Measurements from ENCODE around the gene BOC.
"Not testable (repeated sequence)": the region's sequence is repeated elsewhere in the genome, so short reads cannot be mapped to it uniquely, and the experiment has no call there.

The BOC gene, protein sequence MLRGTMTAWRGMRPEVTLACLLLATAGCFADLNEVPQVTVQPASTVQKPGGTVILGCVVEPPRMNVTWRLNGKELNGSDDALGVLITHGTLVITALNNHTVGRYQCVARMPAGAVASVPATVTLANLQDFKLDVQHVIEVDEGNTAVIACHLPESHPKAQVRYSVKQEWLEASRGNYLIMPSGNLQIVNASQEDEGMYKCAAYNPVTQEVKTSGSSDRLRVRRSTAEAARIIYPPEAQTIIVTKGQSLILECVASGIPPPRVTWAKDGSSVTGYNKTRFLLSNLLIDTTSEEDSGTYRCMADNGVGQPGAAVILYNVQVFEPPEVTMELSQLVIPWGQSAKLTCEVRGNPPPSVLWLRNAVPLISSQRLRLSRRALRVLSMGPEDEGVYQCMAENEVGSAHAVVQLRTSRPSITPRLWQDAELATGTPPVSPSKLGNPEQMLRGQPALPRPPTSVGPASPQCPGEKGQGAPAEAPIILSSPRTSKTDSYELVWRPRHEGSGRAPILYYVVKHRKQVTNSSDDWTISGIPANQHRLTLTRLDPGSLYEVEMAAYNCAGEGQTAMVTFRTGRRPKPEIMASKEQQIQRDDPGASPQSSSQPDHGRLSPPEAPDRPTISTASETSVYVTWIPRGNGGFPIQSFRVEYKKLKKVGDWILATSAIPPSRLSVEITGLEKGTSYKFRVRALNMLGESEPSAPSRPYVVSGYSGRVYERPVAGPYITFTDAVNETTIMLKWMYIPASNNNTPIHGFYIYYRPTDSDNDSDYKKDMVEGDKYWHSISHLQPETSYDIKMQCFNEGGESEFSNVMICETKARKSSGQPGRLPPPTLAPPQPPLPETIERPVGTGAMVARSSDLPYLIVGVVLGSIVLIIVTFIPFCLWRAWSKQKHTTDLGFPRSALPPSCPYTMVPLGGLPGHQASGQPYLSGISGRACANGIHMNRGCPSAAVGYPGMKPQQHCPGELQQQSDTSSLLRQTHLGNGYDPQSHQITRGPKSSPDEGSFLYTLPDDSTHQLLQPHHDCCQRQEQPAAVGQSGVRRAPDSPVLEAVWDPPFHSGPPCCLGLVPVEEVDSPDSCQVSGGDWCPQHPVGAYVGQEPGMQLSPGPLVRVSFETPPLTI

DNA sequence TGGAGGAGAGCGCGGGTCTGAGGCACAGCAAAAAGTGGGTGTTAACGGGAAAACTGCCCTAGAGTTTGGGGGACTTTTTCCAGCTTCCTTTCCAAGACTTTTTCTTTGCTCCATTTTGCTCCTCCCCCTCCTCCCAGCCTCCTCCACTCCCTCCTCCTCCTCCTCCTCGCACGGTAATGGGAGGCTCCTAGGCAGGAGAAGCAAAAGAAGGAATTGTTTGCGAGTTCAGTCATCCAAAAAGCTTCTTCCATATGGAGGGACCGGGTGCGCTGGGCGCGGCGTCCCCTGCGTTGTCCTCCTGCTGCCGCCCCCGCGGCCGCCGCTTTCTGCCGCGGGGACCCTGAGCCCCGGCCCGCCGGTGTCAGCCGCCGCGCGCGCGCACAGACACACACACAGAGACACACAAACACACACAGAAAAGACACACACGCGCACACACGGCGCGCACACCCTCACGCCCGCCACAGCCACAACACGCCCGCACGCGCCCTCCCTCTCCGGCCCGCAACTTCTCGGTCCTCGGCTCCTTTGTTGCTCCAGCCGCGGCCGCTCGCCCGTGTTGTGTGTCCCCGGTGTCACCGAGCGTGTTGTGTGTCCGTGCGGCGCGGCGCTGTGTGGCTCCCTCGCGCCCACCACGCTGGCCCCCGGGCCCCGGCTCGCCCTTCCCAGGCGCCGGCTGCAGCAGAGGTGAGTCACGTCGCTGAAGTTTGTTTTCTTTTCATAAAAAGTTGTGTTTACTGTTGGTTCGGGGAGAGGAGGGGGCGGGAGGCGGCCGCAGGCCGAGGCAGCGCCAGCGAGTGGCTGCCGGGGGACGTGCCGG lies at the start of gene BOC:
Gene BOC, plus strand, starts transcription at position 228 of the 820 bp plus-strand sequence. CDS start 38,246 bp downstream, outside the sequence.
- peak; percentile 81 for DNase-seq (ENCODE audit: low spot score)

DNA sequence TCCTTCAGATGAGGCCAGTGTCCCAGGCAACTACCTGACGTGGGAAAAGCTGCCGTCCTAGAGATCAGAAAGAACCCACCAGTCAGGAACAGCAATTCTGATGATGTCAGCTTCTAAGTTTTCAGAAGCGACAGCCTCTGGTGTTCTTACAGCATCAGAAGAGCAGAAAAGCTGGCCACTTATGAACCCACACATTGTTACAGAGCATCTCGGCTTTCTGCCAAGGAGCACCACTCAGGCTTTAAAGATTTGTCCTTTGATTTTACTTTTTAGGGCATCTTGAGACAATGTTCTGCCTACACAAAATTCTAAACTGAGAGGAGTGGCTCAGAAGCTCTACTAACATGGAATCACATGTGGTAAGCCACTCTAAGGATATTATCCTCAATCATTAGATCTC lies 49.7 kb upstream of the BOC start:
- no peak for DNase-seq (ENCODE audit: low spot score)

DNA sequence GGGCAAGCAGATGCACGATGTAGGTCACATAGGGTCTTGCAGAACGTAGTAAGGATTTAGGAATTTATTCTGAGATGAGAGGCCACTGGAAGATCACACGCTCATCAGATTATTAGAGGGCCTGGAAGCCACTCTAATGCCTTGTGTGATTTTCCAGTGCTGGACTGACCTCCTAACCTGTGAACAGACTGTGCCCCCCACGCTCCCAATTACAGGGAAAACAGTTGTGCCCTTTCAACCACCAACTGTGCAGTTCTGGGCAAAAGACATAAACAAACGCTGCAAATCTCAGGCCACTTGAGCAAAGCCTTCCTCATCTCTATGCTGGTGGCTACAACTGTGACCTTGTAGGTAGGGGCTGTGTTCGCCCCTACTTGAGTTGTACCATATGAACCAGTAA lies 48.2 kb upstream of the BOC start:
- no peak for DNase-seq (ENCODE audit: low spot score)

DNA sequence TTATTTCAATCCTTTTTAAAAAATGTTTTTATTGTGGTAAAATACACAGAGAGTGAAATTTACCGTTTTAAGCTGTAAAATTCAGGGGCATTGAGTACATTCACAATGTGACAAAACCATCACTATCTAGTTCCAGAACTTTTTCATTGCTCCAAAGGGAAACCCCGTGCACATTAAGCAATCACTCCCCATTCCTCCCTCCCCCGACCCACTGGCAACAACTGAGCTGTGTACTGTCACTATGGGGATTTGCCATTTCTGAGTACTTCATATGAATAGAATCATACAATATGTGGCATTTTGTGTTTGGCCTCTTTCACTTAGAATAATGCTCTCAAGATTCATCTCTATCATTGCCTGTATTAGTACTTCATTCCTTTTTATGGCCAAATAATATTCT lies 45.5 kb upstream of the BOC start:
- no peak for DNase-seq (ENCODE audit: low spot score)

DNA sequence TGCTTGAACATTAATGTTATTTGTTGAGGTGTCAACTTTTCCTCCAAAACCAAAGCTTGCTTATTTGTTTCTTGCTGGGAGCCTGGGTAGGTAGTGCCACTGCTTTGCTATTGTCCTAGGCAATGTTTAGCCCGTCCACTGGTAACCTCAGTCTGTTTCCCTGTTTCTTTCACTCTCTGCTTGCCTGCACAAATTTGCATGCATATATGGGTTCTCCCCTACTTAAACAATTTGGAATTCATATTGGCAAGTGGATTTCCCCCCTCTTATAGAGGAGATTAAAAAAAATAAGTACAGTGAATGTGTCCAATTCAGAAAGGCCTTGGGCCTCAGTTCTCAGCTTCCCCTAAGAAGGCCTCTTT lies 45.0 kb upstream of the BOC start:
- no peak for DNase-seq (ENCODE audit: low spot score)

DNA sequence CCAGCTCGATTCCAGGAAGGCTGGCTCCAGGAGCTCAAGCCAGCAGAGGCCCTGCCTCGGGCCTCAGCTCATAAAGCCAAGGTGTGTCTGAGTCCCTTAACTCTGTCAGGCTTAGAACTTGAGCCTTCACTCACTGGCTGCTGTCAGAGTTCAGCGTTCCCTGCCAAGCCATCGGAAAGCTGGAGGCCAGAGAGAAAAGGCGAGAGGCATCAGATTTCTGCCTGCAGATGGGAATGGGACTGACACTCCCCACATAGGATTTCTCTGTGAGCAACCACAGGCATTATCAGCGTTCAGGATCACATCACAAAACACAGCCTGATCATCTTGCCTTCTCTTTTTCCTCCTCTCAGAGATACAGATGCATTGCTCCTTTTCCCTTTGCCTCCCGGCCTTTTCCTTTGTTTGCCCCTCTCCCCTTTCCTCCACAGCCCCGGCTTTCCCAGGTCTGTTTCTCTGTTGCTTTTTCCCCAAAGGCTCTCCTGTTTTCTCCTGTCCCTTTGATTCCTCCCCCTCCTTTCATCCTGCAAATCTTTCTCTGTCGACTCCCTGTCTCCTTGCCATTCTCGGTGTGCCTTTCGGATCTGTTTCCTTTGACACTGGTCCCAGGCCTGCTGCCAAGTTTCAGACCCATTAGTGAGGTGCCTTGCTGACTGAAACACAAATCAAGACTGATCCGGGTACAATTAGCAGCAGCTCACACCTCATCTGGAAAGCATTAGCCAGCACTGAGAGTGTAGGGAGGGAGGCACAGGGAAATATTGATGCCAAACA lies 44.5 kb upstream of the BOC start:
- DNase-seq (ENCODE audit: low spot score) = peak; percentile 80

DNA sequence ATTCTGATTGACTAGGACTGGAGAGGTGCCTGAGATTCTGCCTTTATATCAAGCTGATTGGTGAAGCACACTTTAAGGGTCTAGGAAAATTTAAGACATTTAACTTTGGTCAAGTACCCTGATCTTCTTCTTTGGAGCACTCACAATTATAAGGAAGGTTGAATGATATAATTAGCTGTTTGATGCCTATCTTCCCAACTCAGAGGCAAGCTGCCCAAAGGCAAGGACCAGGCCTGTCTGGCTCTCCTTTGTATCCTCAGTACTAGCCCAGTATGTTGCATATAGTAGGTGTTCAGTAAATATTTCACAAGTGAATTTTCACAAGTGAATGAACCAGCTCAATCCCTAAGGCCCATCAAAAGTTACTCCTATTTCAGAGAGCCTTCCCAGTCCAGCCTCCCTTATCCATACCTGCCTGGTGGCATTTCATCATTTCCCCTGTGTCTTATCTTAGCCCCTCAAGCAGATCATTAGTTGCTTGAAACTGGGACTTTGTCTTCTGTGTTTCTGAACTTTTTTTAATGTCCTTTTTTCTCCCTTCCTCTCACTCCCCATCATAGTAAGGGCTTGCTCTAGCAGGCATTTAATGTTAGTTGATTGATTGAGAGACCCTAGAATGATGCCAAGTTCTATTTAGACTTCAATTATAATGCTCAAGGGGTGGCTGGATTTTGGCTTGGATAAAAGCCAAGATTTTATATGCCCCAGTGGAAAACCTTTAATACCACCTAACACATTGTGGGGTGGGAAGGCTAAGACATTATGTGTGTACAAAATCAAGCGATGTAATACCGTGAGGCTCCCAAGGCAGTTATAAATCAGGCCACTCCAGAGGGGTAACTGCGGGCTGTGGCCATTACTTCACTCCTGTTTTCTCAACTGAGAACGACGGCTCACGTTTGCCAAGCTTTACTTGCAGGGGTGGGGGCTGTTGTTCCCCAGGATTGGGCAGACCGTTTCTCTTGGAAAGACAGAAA lies 43.2 kb upstream of the BOC start:
- no peak for DNase-seq (ENCODE audit: low spot score)

DNA sequence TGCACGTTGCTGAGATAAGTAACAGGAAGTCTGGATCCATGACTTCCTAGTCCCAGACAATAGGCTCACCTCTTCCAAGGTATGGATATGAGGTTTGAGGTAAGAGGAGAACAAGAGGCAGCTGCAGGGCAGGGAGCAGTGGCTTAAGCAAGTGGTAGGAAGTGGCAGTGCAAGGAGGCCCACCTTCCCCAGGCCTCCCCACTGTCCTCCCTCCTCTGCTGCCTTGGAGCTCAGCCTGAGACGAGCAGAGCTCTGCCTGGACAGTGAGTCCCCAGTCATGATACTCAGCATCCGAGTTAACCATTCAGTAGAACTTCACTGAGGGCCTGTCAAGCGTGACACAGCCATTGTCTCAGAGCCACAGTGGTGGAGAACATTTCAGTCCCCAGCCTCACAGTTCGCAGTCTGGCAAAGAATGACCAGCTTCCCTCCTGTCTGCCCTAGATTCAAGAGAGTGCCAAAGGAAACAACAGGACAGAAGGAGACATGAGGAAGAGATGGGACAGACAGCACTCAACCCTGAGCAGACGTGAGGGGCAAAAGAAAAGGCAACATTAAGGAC lies 41.4 kb upstream of the BOC start:
- no peak for DNase-seq (ENCODE audit: low spot score)

DNA sequence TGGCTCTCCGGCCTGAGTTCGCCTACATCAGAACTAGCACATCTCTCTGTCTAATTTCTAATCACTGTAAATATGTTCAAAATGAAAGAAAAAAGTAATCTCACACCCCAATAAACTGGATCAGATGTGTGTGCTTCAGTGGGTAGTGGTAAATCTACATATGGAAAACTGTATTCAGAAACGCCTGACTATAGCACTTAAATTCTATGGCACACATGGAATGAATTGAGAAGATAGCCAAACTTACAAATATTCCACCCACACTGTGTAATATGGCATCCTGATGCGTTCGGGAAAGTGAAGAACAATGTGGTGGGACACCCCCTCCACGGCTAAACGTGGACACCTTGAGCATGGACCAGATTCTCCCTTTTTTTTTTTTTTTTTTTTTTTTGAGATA lies 40.6 kb upstream of the BOC start:
- no peak for DNase-seq (ENCODE audit: low spot score)

DNA sequence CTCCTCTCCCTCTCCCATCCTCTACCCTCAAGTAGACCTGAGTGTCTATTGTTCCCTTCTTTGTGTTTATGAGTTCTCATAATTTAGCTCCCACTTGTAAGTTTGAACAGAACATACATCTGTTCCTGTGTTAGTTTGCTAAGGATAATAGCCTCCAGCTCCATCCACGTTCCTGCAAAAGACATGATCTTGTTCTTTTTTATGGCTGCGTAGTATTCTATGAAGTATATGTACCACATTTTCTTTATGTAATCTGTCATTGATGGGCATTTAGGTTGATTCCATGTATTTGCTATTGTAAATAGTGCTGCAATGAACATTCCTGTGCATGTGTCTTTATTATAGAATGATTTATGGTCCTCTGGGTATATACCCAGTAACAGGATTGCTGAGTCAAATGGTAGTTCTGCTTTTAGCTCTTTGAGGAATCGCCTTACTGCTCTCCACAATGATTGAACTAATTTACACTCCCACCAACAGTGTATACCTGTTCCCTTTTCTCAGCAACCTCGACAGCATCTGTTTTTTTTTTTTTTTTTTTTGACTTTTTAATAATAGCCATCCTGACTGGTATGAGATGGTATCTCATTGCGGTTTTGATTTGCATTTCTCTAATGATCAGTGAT lies 39.6 kb upstream of the BOC start:
- not testable (repeated sequence) for DNase-seq (ENCODE audit: low spot score)

DNA sequence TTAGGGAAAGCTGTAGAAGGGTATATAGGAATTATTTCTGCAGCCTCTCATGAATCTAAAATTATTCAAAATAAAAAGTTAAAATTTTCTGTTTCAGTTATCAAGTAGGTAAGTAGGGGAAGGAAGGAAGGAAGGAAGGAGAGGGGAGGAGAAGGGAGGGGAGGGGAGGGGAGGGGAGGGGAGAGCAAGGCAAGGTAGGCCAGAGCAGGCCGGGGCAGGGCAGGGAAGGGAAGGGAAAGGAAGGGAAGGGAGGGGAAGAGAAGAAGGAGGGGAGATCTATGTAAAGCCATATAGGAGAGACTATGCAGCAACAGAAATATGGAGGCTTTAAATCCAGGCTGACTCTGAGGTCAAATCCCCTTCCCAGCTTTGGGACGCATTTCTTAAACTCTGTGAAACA lies 38.3 kb upstream of the BOC start:
- DNase-seq (ENCODE audit: low spot score) = no peak

DNA sequence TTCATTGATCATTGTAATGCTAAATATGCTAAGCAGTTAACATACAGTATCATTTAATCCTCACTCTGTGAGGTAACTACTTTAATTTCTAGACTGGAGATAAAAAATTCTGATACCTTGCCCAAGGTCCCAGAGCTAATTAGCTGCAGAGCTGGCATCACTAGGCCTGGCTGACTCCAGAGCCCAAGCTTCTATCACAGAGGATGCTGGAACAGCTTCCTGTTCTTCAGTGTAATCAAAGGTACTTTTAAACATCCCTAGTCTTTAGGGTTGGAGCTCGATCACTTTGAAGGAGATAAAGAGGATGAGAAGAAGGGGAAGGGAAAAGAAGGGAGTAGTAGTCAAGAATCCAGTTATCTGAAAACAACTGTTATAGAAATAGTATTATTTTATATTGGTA lies 37.1 kb upstream of the BOC start:
- DNase-seq (ENCODE audit: low spot score) = no peak

DNA sequence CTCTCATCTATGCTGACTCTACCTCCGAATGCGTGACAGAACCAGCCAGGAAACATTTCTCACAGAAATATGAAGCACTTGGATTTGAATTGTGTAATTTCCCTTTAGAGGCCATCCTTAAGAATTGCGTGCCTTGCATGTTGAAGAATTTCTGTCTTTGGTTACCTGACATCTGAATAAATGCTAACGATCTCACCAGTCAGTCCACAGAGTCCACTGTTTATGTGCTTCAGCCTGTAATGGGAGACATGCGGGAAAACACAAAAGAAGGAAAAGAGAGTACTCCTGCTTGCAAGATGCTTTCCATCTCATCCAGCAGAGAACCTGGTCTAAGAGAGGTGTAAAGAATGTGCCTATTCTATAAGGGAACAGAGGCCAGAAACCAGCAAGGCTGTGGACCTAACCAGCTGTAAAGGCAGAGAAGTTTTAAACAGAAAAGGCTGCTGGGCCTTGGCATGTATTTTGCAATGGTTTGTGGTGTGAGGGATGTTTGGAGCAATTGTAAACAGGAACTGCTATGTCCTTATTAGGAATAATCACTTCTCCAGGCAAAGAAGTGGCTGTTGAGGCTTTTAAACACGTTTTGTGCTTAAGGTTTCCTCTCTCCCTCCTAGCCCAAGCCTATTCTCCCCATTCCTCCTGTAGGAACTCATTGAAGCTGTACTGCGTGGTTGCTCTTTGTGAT lies 36.4 kb upstream of the BOC start:
- DNase-seq (ENCODE audit: low spot score) = peak; percentile 59

DNA sequence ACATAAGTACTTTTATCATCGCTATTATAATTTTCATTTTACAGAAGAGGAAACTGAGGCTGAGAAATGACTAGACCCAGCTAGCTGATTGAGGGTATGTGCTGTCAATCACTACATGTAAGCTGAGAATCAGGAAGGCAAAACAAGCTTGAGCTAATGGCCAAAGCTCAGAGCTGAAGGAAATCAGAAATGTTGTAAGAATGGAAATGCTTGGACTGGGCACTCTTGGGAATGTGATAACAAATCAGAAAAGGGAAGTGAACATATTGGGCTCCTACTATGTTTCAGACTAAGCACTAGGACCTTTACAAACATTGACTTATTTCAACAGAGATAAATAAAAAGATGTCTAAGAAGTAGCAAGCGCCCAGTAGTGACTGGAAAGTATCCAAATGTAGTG lies 33.8 kb upstream of the BOC start:
- DNase-seq (ENCODE audit: low spot score) = no peak

DNA sequence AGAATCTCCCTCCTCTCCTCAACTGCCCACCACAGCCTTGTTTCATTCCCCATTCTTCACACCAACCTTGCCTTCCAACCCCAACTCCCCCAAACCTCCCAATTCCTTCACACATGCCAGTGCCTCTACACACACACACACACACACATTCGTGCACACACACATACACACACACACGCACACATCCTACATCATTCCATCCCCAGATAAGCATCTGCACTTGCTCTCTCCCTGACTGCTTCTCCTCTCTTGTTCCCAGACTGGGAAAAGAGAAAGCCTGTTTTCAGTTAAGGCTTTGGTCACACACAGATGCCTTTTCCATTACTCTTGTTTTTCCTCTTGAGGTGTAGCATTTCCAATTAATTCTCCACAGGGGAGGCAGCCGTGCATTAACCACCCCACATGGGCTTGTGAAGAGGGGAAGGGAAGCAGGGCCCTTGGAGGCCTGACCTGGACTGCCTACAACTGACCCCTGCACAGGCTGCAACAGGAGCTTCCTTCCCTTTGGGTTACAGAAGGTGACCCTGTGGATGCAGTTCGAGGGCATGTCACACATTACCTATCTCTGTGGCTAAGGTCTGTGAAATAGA lies 32.0 kb upstream of the BOC start:
- DNase-seq (ENCODE audit: low spot score) = no peak

DNA sequence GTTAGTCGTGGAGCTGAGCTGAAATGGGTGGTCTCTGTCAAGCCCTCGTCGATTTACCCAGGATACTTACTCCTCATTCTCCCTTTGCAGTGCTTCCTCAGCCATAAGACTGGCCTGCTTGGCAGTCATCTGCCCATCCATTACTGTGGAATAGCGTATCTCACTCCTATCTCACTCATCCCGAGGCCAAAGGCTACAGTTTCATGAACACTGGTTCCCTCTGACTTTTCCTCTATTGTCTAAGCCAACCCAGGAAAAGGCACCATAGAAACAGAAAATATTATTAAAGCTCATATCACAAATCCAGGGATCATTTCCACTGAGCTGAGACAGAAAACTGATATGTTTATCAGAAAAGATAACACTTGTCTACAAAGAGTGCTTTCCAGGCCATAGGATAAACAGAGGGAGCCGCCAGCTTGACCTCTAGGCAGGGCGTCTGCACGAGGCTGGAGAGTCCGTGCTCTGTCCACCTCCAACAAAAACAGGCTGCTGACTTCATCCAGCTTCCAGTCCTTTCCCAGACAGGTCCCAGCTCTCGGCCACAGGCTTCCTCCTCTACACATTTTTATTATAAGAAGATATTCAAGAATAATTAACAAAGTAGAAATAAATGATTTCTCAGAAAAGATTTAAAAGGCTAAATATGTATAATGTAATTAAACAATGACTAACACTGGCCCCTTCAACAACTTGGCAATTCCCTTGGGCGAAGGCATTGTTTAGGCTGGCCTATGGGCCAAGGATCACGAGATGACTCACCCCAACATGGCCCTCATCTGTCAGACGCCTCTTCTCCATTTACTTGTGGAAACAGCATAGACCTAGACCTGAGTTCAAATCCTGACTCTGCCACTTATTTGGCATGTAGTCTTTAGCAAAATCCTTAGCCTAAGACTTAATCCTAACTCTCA lies 27.4 kb upstream of the BOC start:
- DNase-seq (ENCODE audit: low spot score) = no peak
